ENCODE measurements around the gene PTDSS2. TPM values are rescaled to one million over a fixed set of nuclear protein-coding genes. Genes with fewer than 3 reads are reported as not detected.
"Not testable (repeated sequence)": the region's sequence is repeated elsewhere in the genome, so short reads cannot be mapped to it uniquely, and the experiment has no call there.

PTDSS2 gene
- total RNA-seq, 1 donor from 2014 or later = 81.1 TPM

- Histone ChIP-seq H3K4me3 (ENCODE audit: low read depth, low read length) (no peak overlapping the region), H3K36me3 (ENCODE audit: control insufficient read depth, insufficient read depth, low read length) (no peaks in the 10 kb centered on the region), H3K27me3 (ENCODE audit: control insufficient read depth, insufficient read depth, low read length) (no peaks in the 10 kb centered on the region)
- DNase-seq (ENCODE audit: low read depth) = no peak
- no peak for TF ChIP-seq CTCF (IDR thresholded peaks at IDR 0.05; ENCODE audit: insufficient read depth, low read length, poor library complexity, severe bottlenecking)
These were observed 66.3 kb downstream of the PTDSS2 start for GRCh38 chr11:516400-516799.

- DNase-seq (ENCODE audit: low read depth); H3K4me3 ChIP-seq (ENCODE audit: low read depth, low read length); H3K36me3 ChIP-seq (ENCODE audit: control insufficient read depth, insufficient read depth, low read length); H3K27me3 ChIP-seq (ENCODE audit: control insufficient read depth, insufficient read depth, low read length): not testable (repeated sequence)
These were observed 67.0 kb downstream of the PTDSS2 start for GRCh38 chr11:516918-517685.

GRCh38 chr11:518463-519202 lies 68.6 kb downstream of the PTDSS2 start:
- peak; percentile 81 for DNase-seq (ENCODE audit: low read depth)
- Histone ChIP-seq H3K27me3 (ENCODE audit: control insufficient read depth, insufficient read depth, low read length) (no peaks in the 10 kb centered on the region), H3K4me3 (ENCODE audit: low read depth, low read length) (peak overlapping the region; percentile 18), H3K36me3 (ENCODE audit: control insufficient read depth, insufficient read depth, low read length) (no peaks in the 10 kb centered on the region)
- TF ChIP-seq CTCF (IDR thresholded peaks at IDR 0.05; ENCODE audit: insufficient read depth, low read length, poor library complexity, severe bottlenecking) = peak; percentile 35

GRCh38 chr11:520428-521176 lies 70.5 kb downstream of the PTDSS2 start:
- no peak for DNase-seq (ENCODE audit: low read depth)
- Histone ChIP-seq H3K36me3 (ENCODE audit: control insufficient read depth, insufficient read depth, low read length) (no peaks in the 10 kb centered on the region), H3K4me3 (ENCODE audit: low read depth, low read length) (no peak overlapping the region), H3K27me3 (ENCODE audit: control insufficient read depth, insufficient read depth, low read length) (no peaks in the 10 kb centered on the region)
- TF ChIP-seq CTCF (IDR thresholded peaks at IDR 0.05; ENCODE audit: insufficient read depth, low read length, poor library complexity, severe bottlenecking) = no peak

GRCh38 chr11:521177-521688 lies 71.2 kb downstream of the PTDSS2 start:
- no peaks in the 10 kb centered on the region for H3K27me3 ChIP-seq (ENCODE audit: control insufficient read depth, insufficient read depth, low read length)
- DNase-seq (ENCODE audit: low read depth) = no peak
- no peak for TF ChIP-seq CTCF (IDR thresholded peaks at IDR 0.05; ENCODE audit: insufficient read depth, low read length, poor library complexity, severe bottlenecking)
- no peak overlapping the region for H3K4me3 ChIP-seq (ENCODE audit: low read depth, low read length)
- H3K36me3 ChIP-seq (ENCODE audit: control insufficient read depth, insufficient read depth, low read length) = no peaks in the 10 kb centered on the region

- no peak for DNase-seq (ENCODE audit: low read depth)
- H3K4me3 ChIP-seq (ENCODE audit: low read depth, low read length) = no peak overlapping the region
- no peak for TF ChIP-seq CTCF (IDR thresholded peaks at IDR 0.05; ENCODE audit: insufficient read depth, low read length, poor library complexity, severe bottlenecking)
- no peaks in the 10 kb centered on the region for H3K36me3 ChIP-seq (ENCODE audit: control insufficient read depth, insufficient read depth, low read length)
- H3K27me3 ChIP-seq (ENCODE audit: control insufficient read depth, insufficient read depth, low read length) = no peaks in the 10 kb centered on the region
These were observed 76.1 kb downstream of the PTDSS2 start for GRCh38 chr11:526192-526591.
